ENCODE measurements around the gene PAPSS2. TPM values are rescaled to one million over a fixed set of nuclear protein-coding genes. Genes with fewer than 3 reads are reported as not detected.

PAPSS2 gene
- total RNA-seq, 4 donors from 2014 or later: 2.2 to 5.1 (median 4.5) TPM

DNA sequence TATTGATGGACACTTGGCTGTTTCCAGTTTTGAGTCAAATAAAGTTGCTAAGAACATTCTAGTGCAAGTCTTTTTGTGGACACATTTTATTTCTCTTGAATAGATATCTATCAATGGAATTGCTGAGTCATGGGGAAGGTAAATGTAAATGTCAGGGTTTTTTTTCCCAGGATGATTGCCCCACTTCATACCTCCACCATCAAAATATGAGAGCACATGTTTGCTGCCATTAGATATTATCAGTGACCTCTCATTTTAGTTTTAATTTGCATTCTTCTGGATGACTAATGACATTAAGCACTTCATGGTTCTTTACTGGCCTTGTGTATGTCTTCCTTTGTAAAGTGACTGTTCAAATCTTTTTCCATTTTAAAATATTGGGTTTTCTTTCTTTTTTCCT is 45.7 kb downstream of the PAPSS2 start:
- intact Hi-C loops (cut with DNase I; ENCODE audit: low total_unique reads): no loop called here
- H3K4me3 ChIP-seq (ENCODE audit: low read depth, poor library complexity, severe bottlenecking): no peak overlapping the region
- no peak for DNase-seq (ENCODE audit: low spot score in 2 of 2)
- TF ChIP-seq, protein P1, sequence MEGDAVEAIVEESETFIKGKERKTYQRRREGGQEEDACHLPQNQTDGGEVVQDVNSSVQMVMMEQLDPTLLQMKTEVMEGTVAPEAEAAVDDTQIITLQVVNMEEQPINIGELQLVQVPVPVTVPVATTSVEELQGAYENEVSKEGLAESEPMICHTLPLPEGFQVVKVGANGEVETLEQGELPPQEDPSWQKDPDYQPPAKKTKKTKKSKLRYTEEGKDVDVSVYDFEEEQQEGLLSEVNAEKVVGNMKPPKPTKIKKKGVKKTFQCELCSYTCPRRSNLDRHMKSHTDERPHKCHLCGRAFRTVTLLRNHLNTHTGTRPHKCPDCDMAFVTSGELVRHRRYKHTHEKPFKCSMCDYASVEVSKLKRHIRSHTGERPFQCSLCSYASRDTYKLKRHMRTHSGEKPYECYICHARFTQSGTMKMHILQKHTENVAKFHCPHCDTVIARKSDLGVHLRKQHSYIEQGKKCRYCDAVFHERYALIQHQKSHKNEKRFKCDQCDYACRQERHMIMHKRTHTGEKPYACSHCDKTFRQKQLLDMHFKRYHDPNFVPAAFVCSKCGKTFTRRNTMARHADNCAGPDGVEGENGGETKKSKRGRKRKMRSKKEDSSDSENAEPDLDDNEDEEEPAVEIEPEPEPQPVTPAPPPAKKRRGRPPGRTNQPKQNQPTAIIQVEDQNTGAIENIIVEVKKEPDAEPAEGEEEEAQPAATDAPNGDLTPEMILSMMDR (IDR thresholded peaks at IDR 0.05): no peak
- no peak for TF ChIP-seq POLR2A (IDR thresholded peaks at IDR 0.05)

DNA sequence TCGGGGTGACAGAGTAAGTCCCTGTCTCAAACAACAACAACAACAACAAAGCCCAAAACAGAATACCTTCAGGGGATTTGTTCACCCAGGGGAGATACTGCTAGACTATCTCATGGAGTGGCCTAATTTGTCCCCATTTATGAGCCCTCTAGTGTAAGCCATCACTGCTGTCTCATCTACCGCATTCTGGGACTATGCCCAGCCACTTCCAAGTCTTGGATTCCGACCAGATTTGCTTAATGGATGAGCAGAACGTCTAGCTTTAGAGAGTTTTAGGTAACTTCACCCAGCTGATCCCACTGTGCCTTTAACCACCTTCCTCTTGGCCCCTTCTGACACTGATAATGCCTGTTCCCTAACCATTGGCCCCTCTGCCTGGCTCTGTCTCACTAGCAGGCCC is 47.1 kb downstream of the PAPSS2 start:
- H3K4me3 ChIP-seq (ENCODE audit: low read depth, poor library complexity, severe bottlenecking): no peak overlapping the region
- WGBS, 2 donors: 73 to 87% methylated on average over 4 of the region's 4 CpGs
- intact Hi-C loops (cut with DNase I; ENCODE audit: low total_unique reads): no loop called here
- no peak for TF ChIP-seq POLR2A (IDR thresholded peaks at IDR 0.05)
- TF ChIP-seq, protein P1 (IDR thresholded peaks at IDR 0.05): no peak
- no peak for DNase-seq (ENCODE audit: low spot score in 2 of 2)

DNA sequence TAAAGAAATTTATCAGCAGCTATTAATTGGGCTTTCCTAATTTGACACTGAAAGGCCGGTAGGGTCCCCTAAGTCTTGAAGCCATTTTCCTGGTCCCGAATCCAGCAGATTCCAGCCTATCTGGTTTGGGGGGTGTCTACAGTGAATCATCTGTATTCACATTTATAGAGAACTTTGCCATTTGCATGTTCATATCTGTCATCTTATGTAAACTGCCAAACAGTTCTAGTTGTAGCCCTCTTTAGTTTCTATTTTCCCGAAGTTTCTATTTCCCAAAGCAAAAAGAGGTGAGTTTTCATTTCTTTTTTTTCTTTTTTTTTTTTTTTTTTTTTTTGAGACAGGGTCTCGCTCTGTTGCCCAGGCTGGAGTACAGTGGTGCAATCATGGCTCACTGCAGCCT is 47.6 kb downstream of the PAPSS2 start:
- DNase-seq (ENCODE audit: low spot score in 2 of 2): no peak
- intact Hi-C loops (cut with DNase I; ENCODE audit: low total_unique reads): no loop called here
- TF ChIP-seq POLR2A (IDR thresholded peaks at IDR 0.05): no peak
- TF ChIP-seq, protein P1 (IDR thresholded peaks at IDR 0.05): no peak
- WGBS, 2 donors: 94 to 96% methylated on average over 4 of the region's 4 CpGs
- no peak overlapping the region for H3K4me3 ChIP-seq (ENCODE audit: low read depth, poor library complexity, severe bottlenecking)

DNA sequence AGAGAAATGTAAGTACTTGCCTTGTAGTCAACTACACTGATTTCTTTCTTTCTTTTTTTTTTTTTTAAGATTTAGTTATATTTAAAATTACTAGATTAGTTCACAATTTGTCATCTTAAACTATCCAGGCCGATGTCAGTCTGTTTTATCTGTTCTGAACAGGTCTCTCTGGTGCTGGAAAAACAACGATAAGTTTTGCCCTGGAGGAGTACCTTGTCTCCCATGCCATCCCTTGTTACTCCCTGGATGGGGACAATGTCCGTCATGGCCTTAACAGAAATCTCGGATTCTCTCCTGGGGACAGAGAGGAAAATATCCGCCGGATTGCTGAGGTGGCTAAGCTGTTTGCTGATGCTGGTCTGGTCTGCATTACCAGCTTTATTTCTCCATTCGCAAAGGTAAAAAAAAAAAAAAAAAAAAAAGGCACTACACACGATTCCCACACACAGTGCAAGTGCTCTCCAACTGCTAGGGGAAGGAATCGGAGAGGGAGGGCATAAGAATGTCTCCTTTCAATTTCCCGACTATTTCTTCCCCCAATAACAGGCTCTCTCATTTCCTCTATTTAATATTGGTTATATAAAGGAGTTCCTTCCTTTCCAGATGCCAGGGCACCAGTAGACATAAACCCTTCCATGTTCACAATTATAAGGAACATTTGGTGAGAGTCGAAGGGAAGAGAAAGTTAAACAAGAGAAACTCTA is 53.4 kb downstream of the PAPSS2 start:
- DNase-seq (ENCODE audit: low spot score in 2 of 2): no peak
- intact Hi-C loops (cut with DNase I; ENCODE audit: low total_unique reads): no loop called here
- no peak for TF ChIP-seq POLR2A (IDR thresholded peaks at IDR 0.05)
- TF ChIP-seq, protein P1 (IDR thresholded peaks at IDR 0.05): no peak
- 74 to 84% methylated on average over 11 of the region's 11 CpGs for WGBS, 2 donors
- no peak overlapping the region for H3K4me3 ChIP-seq (ENCODE audit: low read depth, poor library complexity, severe bottlenecking)

DNA sequence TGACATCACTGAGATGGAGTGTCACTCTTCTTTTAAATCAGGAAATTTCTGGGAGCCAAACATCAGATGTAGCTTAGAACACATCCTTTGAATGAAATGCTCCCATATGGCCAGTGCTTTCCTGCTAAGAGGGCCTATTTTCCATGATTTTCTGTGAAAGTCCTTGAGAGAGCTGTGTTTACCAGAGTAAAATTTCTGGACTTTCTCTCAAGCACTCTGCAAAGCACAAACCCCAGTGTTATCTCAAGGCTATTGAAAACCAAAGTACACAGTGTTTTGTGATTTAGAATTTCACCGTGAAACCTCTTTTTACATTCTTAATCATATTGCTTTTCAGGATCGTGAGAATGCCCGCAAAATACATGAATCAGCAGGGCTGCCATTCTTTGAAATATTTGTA is 54.0 kb downstream of the PAPSS2 start:
- no peak overlapping the region for H3K4me3 ChIP-seq (ENCODE audit: low read depth, poor library complexity, severe bottlenecking)
- no peak for DNase-seq (ENCODE audit: low spot score in 2 of 2)
- WGBS, 2 donors: 90 to 92% methylated on average over 3 of the region's 3 CpGs
- TF ChIP-seq, protein P1 (IDR thresholded peaks at IDR 0.05): no peak
- TF ChIP-seq POLR2A (IDR thresholded peaks at IDR 0.05): no peak
- intact Hi-C loops (cut with DNase I; ENCODE audit: low total_unique reads): no loop called here

All from lower leg skin (tissue), 4 donors.